HepG2 (cell line): ENCODE measurements around the gene REPIN1. TPM values are rescaled to one million over a fixed set of nuclear protein-coding genes. Genes with fewer than 3 reads are reported as not detected.

Source experiments
- ATF1 ChIP-seq: IDR thresholded peaks from 2 replicates; pipeline ENCODE4 v1.6.1; 2016; ENCODE audit warnings: mild to moderate bottlenecking, control low read depth
- DR1 ChIP-seq: sonication (generic); formaldehyde crosslinking; IDR thresholded peaks from 2 replicates; pipeline ENCODE4 v1.8.0; 2021; ENCODE audit warnings: mild to moderate bottlenecking, missing genetic modification reagents, inconsistent platforms
- FOXJ3 ChIP-seq: sonication (generic); formaldehyde crosslinking; IDR thresholded peaks from 2 replicates; pipeline ENCODE4 v1.4.0; 2020; ENCODE audit warnings: missing genetic modification reagents, mild to moderate bottlenecking, borderline replicate concordance
- HOXA5 ChIP-seq: sonication (generic); formaldehyde crosslinking; IDR thresholded peaks from 2 replicates; pipeline ENCODE4 v1.4.0; 2020; ENCODE audit warnings: missing genetic modification reagents
- NFKBIZ ChIP-seq: IDR thresholded peaks from 2 replicates; pipeline ENCODE4 v1.6.1; 2018; ENCODE audit warnings: missing genetic modification reagents, missing compliant biosample characterization
- NFYB ChIP-seq: sonication (generic); formaldehyde crosslinking; IDR thresholded peaks from 2 replicates; pipeline ENCODE4 v1.4.0; 2020; ENCODE audit warnings: missing genetic modification reagents
- ZFP90 ChIP-seq: sonication (generic); formaldehyde crosslinking; IDR thresholded peaks from 2 replicates; pipeline ENCODE4 v1.8.0; 2022; ENCODE audit warnings: missing genetic modification reagents, mild to moderate bottlenecking, inconsistent platforms, borderline replicate concordance
- ZNF234 ChIP-seq: sonication (generic); formaldehyde crosslinking; conservative IDR thresholded peaks from 2 replicates; pipeline ENCODE4 v1.5.1; 2020; ENCODE audit warnings: mild to moderate bottlenecking, missing genetic modification reagents
- ZNF282 ChIP-seq: fragments of 450-650 bp; IDR thresholded peaks from 2 replicates; pipeline ENCODE4 v1.6.1; 2018; ENCODE audit not compliant: partially characterized antibody
- ZNF343 ChIP-seq: sonication (generic); formaldehyde crosslinking; IDR thresholded peaks from 2 replicates; pipeline ENCODE4 v1.4.0; 2020; ENCODE audit warnings: mild to moderate bottlenecking, missing genetic modification reagents
- ZNF432 ChIP-seq: sonication (generic); formaldehyde crosslinking; IDR thresholded peaks from 2 replicates; pipeline ENCODE4 v1.5.0; 2020; ENCODE audit warnings: missing genetic modification reagents, mild to moderate bottlenecking, borderline replicate concordance
- ZNF816 ChIP-seq: sonication (generic); formaldehyde crosslinking; IDR thresholded peaks from 2 replicates; pipeline ENCODE4 v1.8.0; 2022; ENCODE audit warnings: missing genetic modification reagents, mild to moderate bottlenecking, borderline replicate concordance
- polyA plus RNA-seq, 8 experiments: library from polyadenylated mRNA; depleted of rRNA in 3 of 8; stranded (reverse) in 7 of 8; unstranded in 1 of 8; fragments of >200 nt; fragmentation: Illumina TruSeq in 4 of 8; extraction: Trizol in 4 of 8; gene quantifications; 2 replicates each; pipeline versions ENCODE4 v1.2.1 to v1.2.3, GENCODE V29; 2011 to 2016; ENCODE audit warnings: low read depth in 4 of 8, missing spikeins in 1 of 8, mixed read lengths in 1 of 8; ENCODE audit not compliant: insufficient read depth in 1 of 8
- total RNA-seq, 5 experiments: library from RNA; depleted of rRNA; stranded (reverse); fragments of >200 nt; fragmentation: Illumina TruSeq; extraction: Trizol; gene quantifications; 2 replicates each; pipeline ENCODE4 v1.2.3, GENCODE V29; 2016; ENCODE audit warnings: low read depth in 1 of 5
- TF ChIP-seq, protein P1 (sequence below): sonication (generic); formaldehyde crosslinking; IDR thresholded peaks from 2 replicates; pipeline ENCODE4 v1.8.0; 2023; ENCODE audit warnings: mild to moderate bottlenecking, missing genetic modification reagents
- TF ChIP-seq, protein P2 (sequence below): sonication (generic); formaldehyde crosslinking; IDR thresholded peaks from 2 replicates; pipeline ENCODE4 v1.8.1; 2023; ENCODE audit warnings: mild to moderate bottlenecking, missing genetic modification reagents, borderline replicate concordance
- TF ChIP-seq, protein P3 (sequence below): sonication (generic); formaldehyde crosslinking; IDR thresholded peaks from 2 replicates; pipeline ENCODE4 v1.4.0; 2020; ENCODE audit warnings: missing genetic modification reagents
- TF ChIP-seq, protein P4 (sequence below): sonication (generic); formaldehyde crosslinking; IDR thresholded peaks from 2 replicates; pipeline ENCODE4 v1.4.0; 2020; ENCODE audit warnings: missing genetic modification reagents

Gene REPIN1
- total and polyA plus RNA-seq, 2 of the 13 experiments (the other 11 are each of a cell fraction or from before 2014, with no cell fraction given): 69.9 to 108 TPM

DNA sequence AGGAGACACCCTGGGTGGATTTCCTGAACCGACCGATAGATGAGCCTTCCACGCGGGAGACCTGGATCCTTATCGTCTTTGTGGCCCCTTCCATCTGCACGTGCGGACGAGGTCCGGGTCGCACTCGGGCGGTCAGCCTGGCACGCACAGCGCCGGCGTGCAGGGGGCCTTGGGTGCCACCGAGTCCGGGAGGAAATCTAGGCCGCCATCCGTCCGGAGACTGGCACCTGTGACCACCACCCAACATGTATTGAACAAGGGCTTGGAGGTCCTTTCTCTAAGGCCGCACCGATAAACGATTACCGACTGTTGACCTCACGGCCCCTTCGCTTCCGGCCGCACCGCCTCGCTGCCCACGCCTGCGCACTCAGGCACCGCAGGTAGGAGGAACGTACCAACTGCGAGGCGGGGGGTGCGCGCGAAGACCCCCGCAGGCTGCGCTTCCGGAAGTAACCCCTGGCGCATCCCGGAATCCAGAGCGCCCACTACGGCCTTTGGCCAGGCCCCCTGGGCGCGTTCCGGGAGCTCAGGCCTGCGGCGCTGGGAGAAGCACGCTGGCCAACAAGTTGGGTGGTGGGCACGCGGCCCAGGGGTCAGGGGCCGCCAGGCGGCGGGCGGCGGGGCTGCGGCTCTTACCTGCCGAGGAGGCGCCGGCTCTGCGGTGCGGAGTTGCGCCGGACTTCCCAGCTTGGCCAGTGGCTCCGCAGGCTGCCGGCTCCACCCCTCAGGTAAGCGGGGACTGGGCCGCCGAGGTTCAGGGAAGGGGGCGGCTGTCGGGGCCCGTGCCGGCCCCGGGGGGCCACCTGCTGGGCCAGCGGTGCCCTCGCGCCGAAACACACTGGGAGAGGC, 45.6 kb upstream of the REPIN1 start, which contains the start of the genes ACTR3C and LRRC61 (continued):
- TF ChIP-seq ZFP90 (CRISPR knock-in tag) (0 out of 2 replicates have a peak, but pooled peaks have one; percentile 80), FOXJ3 (CRISPR knock-in tag) (no peak; the same call in 1 of the 2 replicates), NFYB (CRISPR knock-in tag) (no peak; the same call in 1 of the 2 replicates), ZNF816 (peak; percentile 93), HOXA5 (peak; percentile 88), ATF1 (CRISPR knock-in tag) (no peak), ZNF234 (CRISPR knock-in tag) (peak; percentile 72; the same call in 1 of the 2 replicates), ZNF432 (no peak; the same call in 1 of the 2 replicates), ZNF282 (no peak), ZNF343 (peak; percentile 50; the same call in 1 of the 2 replicates), NFKBIZ (CRISPR knock-in tag) (peak; percentile 95), DR1 (CRISPR knock-in tag) (peak; percentile 83; the same call in 1 of the 2 replicates)
- TF ChIP-seq, protein P1, sequence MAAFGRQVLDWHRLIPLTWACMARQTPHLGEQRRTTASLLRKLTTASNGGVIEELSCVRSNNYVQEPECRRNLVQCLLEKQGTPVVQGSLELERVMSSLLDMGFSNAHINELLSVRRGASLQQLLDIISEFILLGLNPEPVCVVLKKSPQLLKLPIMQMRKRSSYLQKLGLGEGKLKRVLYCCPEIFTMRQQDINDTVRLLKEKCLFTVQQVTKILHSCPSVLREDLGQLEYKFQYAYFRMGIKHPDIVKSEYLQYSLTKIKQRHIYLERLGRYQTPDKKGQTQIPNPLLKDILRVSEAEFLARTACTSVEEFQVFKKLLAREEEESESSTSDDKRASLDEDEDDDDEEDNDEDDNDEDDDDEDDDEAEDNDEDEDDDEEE (CRISPR knock-in tag): peak; percentile 94
- TF ChIP-seq, protein P2, sequence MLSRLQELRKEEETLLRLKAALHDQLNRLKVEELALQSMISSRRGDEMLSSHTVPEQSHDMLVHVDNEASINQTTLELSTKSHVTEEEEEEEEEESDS (CRISPR knock-in tag): no peak
- TF ChIP-seq, protein P3, sequence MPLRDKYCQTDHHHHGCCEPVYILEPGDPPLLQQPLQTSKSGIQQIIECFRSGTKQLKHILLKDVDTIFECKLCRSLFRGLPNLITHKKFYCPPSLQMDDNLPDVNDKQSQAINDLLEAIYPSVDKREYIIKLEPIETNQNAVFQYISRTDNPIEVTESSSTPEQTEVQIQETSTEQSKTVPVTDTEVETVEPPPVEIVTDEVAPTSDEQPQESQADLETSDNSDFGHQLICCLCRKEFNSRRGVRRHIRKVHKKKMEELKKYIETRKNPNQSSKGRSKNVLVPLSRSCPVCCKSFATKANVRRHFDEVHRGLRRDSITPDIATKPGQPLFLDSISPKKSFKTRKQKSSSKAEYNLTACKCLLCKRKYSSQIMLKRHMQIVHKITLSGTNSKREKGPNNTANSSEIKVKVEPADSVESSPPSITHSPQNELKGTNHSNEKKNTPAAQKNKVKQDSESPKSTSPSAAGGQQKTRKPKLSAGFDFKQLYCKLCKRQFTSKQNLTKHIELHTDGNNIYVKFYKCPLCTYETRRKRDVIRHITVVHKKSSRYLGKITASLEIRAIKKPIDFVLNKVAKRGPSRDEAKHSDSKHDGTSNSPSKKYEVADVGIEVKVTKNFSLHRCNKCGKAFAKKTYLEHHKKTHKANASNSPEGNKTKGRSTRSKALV (CRISPR knock-in tag): no peak
- TF ChIP-seq, protein P4, sequence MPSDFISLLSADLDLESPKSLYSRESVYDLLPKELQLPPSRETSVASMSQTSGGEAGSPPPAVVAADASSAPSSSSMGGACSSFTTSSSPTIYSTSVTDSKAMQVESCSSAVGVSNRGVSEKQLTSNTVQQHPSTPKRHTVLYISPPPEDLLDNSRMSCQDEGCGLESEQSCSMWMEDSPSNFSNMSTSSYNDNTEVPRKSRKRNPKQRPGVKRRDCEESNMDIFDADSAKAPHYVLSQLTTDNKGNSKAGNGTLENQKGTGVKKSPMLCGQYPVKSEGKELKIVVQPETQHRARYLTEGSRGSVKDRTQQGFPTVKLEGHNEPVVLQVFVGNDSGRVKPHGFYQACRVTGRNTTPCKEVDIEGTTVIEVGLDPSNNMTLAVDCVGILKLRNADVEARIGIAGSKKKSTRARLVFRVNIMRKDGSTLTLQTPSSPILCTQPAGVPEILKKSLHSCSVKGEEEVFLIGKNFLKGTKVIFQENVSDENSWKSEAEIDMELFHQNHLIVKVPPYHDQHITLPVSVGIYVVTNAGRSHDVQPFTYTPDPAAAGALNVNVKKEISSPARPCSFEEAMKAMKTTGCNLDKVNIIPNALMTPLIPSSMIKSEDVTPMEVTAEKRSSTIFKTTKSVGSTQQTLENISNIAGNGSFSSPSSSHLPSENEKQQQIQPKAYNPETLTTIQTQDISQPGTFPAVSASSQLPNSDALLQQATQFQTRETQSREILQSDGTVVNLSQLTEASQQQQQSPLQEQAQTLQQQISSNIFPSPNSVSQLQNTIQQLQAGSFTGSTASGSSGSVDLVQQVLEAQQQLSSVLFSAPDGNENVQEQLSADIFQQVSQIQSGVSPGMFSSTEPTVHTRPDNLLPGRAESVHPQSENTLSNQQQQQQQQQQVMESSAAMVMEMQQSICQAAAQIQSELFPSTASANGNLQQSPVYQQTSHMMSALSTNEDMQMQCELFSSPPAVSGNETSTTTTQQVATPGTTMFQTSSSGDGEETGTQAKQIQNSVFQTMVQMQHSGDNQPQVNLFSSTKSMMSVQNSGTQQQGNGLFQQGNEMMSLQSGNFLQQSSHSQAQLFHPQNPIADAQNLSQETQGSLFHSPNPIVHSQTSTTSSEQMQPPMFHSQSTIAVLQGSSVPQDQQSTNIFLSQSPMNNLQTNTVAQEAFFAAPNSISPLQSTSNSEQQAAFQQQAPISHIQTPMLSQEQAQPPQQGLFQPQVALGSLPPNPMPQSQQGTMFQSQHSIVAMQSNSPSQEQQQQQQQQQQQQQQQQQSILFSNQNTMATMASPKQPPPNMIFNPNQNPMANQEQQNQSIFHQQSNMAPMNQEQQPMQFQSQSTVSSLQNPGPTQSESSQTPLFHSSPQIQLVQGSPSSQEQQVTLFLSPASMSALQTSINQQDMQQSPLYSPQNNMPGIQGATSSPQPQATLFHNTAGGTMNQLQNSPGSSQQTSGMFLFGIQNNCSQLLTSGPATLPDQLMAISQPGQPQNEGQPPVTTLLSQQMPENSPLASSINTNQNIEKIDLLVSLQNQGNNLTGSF: peak; percentile 90
